ENCODE results near the gene KMT2C. TPM values are rescaled to one million over a fixed set of nuclear protein-coding genes. Genes with fewer than 3 reads are reported as not detected.
"Not testable (repeated sequence)": the region's sequence is repeated elsewhere in the genome, so short reads cannot be mapped to it uniquely, and the experiment has no call there.

Gene KMT2C
- total and polyA plus RNA-seq, 8 donors, result 5.0 to 248 (median 80.1) TPM

DNA sequence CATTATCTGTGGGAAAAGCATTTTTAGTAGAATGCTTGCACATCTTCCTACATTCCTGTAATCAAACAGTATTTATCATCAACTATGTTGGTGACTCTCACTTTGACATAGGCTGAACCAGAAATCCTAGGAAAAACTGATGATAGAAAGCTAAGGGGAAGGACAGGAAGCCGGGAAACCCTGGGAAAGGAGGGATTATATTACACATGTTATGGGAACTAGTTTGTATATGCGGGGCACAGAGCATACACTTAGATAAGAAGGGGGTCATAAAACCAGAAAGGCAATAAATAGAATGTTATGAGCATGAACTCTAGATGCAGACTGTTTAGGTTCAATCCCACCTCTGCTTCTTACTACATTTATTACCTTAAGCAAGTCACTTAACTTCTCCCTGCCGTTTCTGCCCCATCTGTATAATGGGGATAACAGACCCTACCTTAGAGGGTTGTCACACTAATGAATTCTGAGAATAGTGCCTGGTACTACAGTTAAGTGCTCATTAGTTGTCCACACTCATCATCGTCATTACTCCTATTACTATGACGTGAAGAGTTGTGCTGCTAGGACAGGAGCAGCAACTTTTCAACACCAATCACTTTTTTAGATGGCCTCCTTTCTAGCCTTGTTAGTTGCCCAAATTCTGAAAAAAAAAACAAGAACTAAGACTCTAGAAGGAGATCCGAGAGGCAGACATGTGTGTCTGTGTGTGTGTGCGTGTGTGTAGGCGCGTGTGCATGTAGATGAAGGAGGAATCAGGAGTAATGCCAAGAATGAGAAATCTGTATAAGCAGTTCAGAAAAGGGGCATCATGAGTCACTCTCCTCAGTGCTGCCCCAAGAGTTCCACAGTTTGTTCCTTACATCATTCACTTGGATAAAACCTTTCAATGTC is 52.2 kb downstream of the KMT2C start:
- H3K4me1 ChIP-seq, result peaks cover 0 to 61% (median 34%) of the 10 kb centered on the region in 4 donors
- 60 to 74% (median 72%) methylated on average over 9 of the region's 9 CpGs for WGBS, 5 donors
- DNase-seq, result peak in 1 of 2 donors; percentile 31
- no peaks in the 10 kb centered on the region for H3K27me3 ChIP-seq
- no peak overlapping the region for H3K4me3 ChIP-seq
- H3K36me3 ChIP-seq, result no peaks in the 10 kb centered on the region
- H3K9me3 ChIP-seq, result peaks cover 0 to 10% (median 0%) of the 10 kb centered on the region in 4 donors
- no peak for TF ChIP-seq POLR2AphosphoS5 (IDR thresholded peaks at IDR 0.05)
- TF ChIP-seq EP300 (IDR thresholded peaks at IDR 0.05), result no peak
- TF ChIP-seq, protein P1, sequence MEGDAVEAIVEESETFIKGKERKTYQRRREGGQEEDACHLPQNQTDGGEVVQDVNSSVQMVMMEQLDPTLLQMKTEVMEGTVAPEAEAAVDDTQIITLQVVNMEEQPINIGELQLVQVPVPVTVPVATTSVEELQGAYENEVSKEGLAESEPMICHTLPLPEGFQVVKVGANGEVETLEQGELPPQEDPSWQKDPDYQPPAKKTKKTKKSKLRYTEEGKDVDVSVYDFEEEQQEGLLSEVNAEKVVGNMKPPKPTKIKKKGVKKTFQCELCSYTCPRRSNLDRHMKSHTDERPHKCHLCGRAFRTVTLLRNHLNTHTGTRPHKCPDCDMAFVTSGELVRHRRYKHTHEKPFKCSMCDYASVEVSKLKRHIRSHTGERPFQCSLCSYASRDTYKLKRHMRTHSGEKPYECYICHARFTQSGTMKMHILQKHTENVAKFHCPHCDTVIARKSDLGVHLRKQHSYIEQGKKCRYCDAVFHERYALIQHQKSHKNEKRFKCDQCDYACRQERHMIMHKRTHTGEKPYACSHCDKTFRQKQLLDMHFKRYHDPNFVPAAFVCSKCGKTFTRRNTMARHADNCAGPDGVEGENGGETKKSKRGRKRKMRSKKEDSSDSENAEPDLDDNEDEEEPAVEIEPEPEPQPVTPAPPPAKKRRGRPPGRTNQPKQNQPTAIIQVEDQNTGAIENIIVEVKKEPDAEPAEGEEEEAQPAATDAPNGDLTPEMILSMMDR (IDR thresholded peaks at IDR 0.05), result no peak
- no peak for TF ChIP-seq POLR2A (IDR thresholded peaks at IDR 0.05)
- H3K27ac ChIP-seq, result no peak overlapping the region
- intact Hi-C loops (cut with DNase I; ENCODE audit: low total_unique reads), result no loop called here

DNA sequence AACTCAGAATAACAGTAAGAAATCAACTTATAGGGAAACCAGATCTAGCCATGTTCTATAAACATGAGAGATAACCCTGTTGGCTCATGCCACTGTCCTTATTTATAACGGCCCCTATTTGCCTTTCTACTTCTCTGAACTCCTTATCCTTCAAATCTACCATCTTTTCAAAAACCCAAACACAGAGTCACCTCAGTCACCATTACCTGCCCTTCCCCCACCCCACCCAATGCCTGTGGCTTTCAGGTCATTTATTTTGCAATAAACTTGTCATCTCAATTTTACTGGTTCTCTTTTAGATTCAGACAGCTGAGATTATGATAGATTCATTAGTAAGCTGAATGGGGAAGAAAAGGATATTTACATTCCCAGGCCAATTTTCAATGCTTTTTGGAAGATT is 53.6 kb downstream of the KMT2C start:
- no peaks in the 10 kb centered on the region for H3K27me3 ChIP-seq
- WGBS, 5 donors, result 13 to 32% (median 17%) methylated on average over 1 of the region's 1 CpG
- intact Hi-C loops (cut with DNase I; ENCODE audit: low total_unique reads), result no loop called here

DNA sequence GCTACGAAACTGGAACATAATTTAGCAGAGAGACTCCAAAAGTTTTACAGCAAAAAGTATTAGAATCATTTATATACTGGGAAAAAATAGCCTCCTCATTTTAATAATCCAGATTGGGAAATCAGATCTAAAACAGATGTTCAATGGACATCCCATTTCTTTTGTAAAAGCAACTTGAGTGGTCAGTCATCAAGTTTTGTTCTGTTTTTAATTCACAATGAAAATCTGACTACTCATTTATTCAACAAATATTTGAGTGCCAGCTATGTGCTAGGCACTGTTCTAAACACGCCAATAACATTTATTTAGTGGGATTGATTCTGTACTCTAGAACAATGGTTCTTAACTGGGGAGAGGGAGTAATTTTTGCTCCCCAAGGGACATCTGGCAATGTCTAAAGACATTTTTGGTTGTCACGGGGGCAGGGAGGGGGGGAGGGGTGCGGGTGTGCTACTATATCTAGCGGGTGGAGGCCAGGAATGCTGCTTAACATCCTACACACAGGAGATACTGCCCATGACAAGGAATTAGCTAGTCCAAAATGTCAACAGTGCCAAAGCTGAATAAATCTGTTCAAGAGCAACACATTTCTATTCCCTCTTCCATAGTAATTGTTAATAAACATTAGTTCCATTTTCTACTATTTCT is 54.7 kb downstream of the KMT2C start:
- H3K9me3 ChIP-seq, result peaks cover 0 to 15% (median 6%) of the 10 kb centered on the region in 4 donors
- DNase-seq; intact Hi-C loops (cut with DNase I; ENCODE audit: low total_unique reads); H3K27ac ChIP-seq; H3K36me3 ChIP-seq; H3K27me3 ChIP-seq; H3K4me3 ChIP-seq: not testable (repeated sequence)
- H3K4me1 ChIP-seq, result peaks cover 0 to 57% (median 31%) of the 10 kb centered on the region in 4 donors
- WGBS, 5 donors, result 49 to 56% (median 54%) methylated on average over 5 of the region's 5 CpGs

More for the DNA sequence above, 53.6 kb downstream of the KMT2C start:
- peaks cover 0 to 62% (median 31%) of the 10 kb centered on the region in 4 donors for H3K4me1 ChIP-seq
- TF ChIP-seq EP300 (IDR thresholded peaks at IDR 0.05), result no peak
- TF ChIP-seq POLR2AphosphoS5 (IDR thresholded peaks at IDR 0.05), result no peak
- TF ChIP-seq POLR2A (IDR thresholded peaks at IDR 0.05), result no peak
- TF ChIP-seq, protein P1 (IDR thresholded peaks at IDR 0.05), result no peak
- no peak overlapping the region for H3K27ac ChIP-seq
- H3K9me3 ChIP-seq, result peaks cover 0 to 11% (median 0%) of the 10 kb centered on the region in 4 donors
- no peaks in the 10 kb centered on the region for H3K36me3 ChIP-seq
- no peak for DNase-seq
- H3K4me3 ChIP-seq, result no peak overlapping the region

DNA sequence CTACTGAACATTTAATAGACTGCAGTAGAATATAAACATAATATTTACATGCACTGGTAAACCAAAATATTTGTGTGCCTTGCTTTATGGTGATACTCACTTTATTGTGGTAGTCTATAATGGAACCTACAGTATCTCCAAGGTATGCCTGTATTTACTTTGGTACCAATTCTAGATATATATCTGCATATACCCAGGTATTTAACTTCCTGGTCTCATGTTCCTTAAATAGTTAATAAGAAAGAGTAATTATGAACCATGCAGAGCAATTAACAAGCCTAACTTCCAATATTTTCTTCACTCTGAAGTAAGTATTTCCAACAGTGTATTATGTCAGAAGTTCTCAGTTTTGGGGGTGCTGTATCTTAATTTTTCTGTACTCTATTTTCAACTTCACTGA is 57.3 kb downstream of the KMT2C start:
- peaks cover 0 to 14% (median 6%) of the 10 kb centered on the region in 4 donors for H3K9me3 ChIP-seq
- H3K27ac ChIP-seq; H3K27me3 ChIP-seq; intact Hi-C loops (cut with DNase I; ENCODE audit: low total_unique reads); H3K4me3 ChIP-seq; H3K36me3 ChIP-seq; DNase-seq: not testable (repeated sequence)
- H3K4me1 ChIP-seq, result peaks cover 0 to 48% (median 25%) of the 10 kb centered on the region in 4 donors

DNA sequence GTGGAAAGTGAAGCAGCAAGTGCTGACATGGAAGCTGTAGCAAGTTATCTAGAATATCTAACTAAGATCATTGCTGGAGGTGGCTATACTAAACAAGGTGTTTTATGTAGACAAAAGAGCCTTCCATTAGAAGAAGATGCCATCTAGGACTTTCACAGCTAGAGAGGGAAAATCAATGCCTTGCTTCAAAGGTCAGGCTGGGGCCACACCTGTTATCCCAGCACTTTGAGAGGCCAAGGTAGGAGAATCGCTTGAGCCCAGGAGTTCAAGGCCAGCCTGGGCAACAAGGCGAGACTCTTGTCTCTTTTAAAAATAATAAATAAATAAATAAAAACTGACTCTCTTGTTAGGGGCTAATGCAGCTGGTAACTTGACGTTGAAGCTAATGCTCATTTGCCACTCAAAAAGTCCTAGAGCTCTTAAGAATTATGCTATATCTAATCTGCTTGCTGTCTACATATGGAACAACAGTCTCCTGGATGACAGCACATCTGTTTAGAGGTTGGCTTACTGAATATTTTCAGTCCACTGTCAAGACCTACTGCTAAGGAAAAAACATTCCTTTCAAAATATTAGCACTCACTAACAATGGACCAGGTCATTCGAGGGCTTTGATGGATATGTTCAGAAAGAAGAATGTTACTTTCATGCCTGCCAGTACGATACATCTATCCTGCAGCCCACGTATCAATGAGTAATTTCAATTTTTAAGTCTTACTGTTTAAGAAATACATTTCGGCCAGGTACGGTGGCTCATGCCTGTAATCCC is 58.9 kb downstream of the KMT2C start:
- WGBS, 5 donors, result 86 to 93% (median 89%) methylated on average over 8 of the region's 8 CpGs
- intact Hi-C loops (cut with DNase I; ENCODE audit: low total_unique reads), result not testable (repeated sequence)

More for the DNA sequence above, 58.9 kb downstream of the KMT2C start:
- H3K36me3 ChIP-seq, H3K27ac ChIP-seq, H3K27me3 ChIP-seq, DNase-seq, H3K4me3 ChIP-seq: not testable (repeated sequence)
- Histone ChIP-seq H3K9me3 (peaks cover 0 to 19% (median 8%) of the 10 kb centered on the region in 4 donors), H3K4me1 (peaks cover 0 to 32% (median 17%) of the 10 kb centered on the region in 4 donors)

Data from stomach (tissue), 9 donors.